H1 (cell line): ENCODE measurements around the gene NT5C1A. TPM values are rescaled to one million over a fixed set of nuclear protein-coding genes. Genes with fewer than 3 reads are reported as not detected.
A peak's percentile ranks its signal among the peaks of the same experiment; 100 is the strongest.

Experiments used
- CHD7 ChIP-seq: fragments of 300-600 bp; sonication (generic); IDR thresholded peaks from 2 replicates; pipeline ENCODE4 v1.7.1; 2012; ENCODE audit warnings: low read length, moderate library complexity, mild to moderate bottlenecking, inconsistent platforms; ENCODE audit not compliant: insufficient replicate concordance
- GABPA ChIP-seq: IDR thresholded peaks from 2 replicates; pipeline ENCODE4 v1.6.1; 2011; ENCODE audit warnings: mild to moderate bottlenecking, low read length, moderate library complexity, borderline replicate concordance; ENCODE audit not compliant: insufficient read depth
- POLR2A ChIP-seq, 2 experiments: IDR thresholded peaks; 1 replicate in 1 of 2; 2 replicates in 1 of 2; pipeline ENCODE4 v1.6.1; 2011; ENCODE audit warnings: low read depth in 2 of 2, low read length in 2 of 2, mild to moderate bottlenecking in 2 of 2; ENCODE audit errors: control extremely low read depth in 1 of 2
- RFX5 ChIP-seq: IDR thresholded peaks from 2 replicates; pipeline ENCODE4 v1.6.1; 2011; ENCODE audit warnings: low read depth, low read length, improper control_type of control experiment, borderline replicate concordance
- RNF2 ChIP-seq: fragments of 200-900, 300-1000 bp; sonication (generic); IDR thresholded peaks from 2 replicates; pipeline ENCODE4 v1.7.1; 2016; ENCODE audit warnings: borderline replicate concordance, low read depth, mild to moderate bottlenecking, antibody characterized with exemption, low read length; ENCODE audit not compliant: poor library complexity, severe bottlenecking; ENCODE audit errors: missing control alignments
- SIRT6 ChIP-seq: IDR thresholded peaks from one replicate; pipeline ENCODE4 v1.7.1; 2012; ENCODE audit warnings: low read length, inconsistent platforms
- SP1 ChIP-seq: IDR thresholded peaks from 2 replicates; pipeline ENCODE4 v1.6.1; 2011; ENCODE audit warnings: low read depth, low read length
- SP4 ChIP-seq: IDR thresholded peaks from 2 replicates; pipeline ENCODE4 v1.6.1; 2012; ENCODE audit warnings: low read length, inconsistent platforms
- TAF7 ChIP-seq: optimal IDR thresholded peaks from 2 replicates; pipeline ENCODE3; 2011; ENCODE audit warnings: low read depth, mild to moderate bottlenecking, inconsistent platforms, low read length, moderate library complexity, borderline replicate concordance
- YY1 ChIP-seq: IDR thresholded peaks from 2 replicates; pipeline ENCODE4 v1.6.1; 2011; ENCODE audit warnings: low read depth, mild to moderate bottlenecking, low read length
- polyA plus RNA-seq, 7 experiments: library from polyadenylated mRNA; depleted of rRNA in 3 of 7; stranded (reverse) in 5 of 7; unstranded in 2 of 7; fragments of >200 nt in 5 of 7; fragments of 200-250 nt in 2 of 7; gene quantifications; 1 replicate in 5 of 7; 2 replicates in 1 of 7; 4 replicates in 1 of 7; pipeline versions ENCODE4 v1.2.1 to v1.2.3, GENCODE V29; 2011 to 2013; ENCODE audit warnings: missing spikeins in 2 of 7, mixed read lengths in 2 of 7
- total RNA-seq: library from RNA; stranded (reverse); fragmentation: NEBNext Ultra II Directional; extraction: Animal tissue kit (Norgen Biotek cat#: 25700); gene quantifications from 2 replicates; pipeline ENCODE4 v1.2.1, GENCODE V29; 2021

NT5C1A gene
- total and polyA plus RNA-seq, 2 of the 8 experiments (the other 6 are each of a cell fraction or from before 2014, with no cell fraction given) = not detected

GRCh38 chr1:39609618-39610331 is 62.1 kb downstream of the NT5C1A start (continued):
- TF ChIP-seq CHD7 (no peak), RNF2 (no peak), RFX5 (no peak), SIRT6 (no peak), GABPA (peak; percentile 59; the same call in 1 of the 2 replicates), POLR2A (IDR thresholded peaks at IDR 0.05; ENCODE audit: control extremely low read depth in 1 of 2, low read depth in 2 of 2, low read length in 2 of 2) (no peak), SP1 (no peak), SP4 (0 out of 2 replicates have a peak, but pooled peaks have one; percentile 63), YY1 (0 out of 2 replicates have a peak, but pooled peaks have one; percentile 62), TAF7 (no peak)
